Uterus (tissue), 2 donors: Measurements from ENCODE around the gene KCND2.

ENCODE experiments used
- POLR2A ChIP-seq, 2 donors: fragments of 450-650 bp; IDR thresholded peaks; one replicate each; pipeline ENCODE4 v1.6.1; 2016; ENCODE audit warnings: antibody characterized with exemption in 2 of 2, mild to moderate bottlenecking in 1 of 2, moderate library complexity in 1 of 2
- TF ChIP-seq, protein P1 (sequence below), 4 experiments: fragments of 200-600 bp in 2 of 4; fragments of 450-650 bp in 2 of 4; sonication (generic) in 2 of 4; IDR thresholded peaks; one replicate each; pipeline ENCODE4 v1.5.1; 2016 to 2019; ENCODE audit warnings: antibody characterized with exemption in 4 of 4, mild to moderate bottlenecking in 2 of 4, moderate library complexity in 1 of 4

DNA sequence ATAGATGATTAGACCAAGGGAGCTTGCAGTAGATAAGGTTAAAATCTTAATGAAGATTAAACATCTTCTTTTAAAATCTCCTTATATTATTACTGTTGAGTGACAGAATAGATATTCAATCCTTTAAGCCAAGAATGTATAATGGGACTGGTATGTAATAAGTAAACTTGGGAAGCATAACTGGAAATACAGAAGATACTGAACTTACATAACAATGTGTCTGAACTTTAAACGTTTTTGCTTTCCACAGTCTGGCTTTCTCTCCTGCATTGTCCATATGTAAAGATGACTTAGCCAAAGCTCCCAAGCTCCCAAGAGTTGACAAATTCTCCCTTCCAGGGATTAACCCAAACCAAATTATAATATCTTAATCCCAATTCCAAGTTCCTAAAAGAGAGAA is 129.8 kb downstream of the KCND2 start:
- TF ChIP-seq, protein P1, sequence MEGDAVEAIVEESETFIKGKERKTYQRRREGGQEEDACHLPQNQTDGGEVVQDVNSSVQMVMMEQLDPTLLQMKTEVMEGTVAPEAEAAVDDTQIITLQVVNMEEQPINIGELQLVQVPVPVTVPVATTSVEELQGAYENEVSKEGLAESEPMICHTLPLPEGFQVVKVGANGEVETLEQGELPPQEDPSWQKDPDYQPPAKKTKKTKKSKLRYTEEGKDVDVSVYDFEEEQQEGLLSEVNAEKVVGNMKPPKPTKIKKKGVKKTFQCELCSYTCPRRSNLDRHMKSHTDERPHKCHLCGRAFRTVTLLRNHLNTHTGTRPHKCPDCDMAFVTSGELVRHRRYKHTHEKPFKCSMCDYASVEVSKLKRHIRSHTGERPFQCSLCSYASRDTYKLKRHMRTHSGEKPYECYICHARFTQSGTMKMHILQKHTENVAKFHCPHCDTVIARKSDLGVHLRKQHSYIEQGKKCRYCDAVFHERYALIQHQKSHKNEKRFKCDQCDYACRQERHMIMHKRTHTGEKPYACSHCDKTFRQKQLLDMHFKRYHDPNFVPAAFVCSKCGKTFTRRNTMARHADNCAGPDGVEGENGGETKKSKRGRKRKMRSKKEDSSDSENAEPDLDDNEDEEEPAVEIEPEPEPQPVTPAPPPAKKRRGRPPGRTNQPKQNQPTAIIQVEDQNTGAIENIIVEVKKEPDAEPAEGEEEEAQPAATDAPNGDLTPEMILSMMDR (IDR thresholded peaks at IDR 0.05) = no peak
- no peak for TF ChIP-seq POLR2A (IDR thresholded peaks at IDR 0.05)
